Loucy (cell line): ENCODE measurements around the gene AJAP1.

Source experiments
- H2AFZ ChIP-seq: fragments of 200-600 bp; sonication (generic); 2 replicates; pipeline ENCODE4 v1.6.0; 2016; ENCODE audit warnings: antibody characterized with exemption, mild to moderate bottlenecking, low read length, moderate library complexity
- H3F3A ChIP-seq: fragments of 200-600 bp; 2 replicates; pipeline ENCODE4 v1.6.0; 2016; ENCODE audit warnings: antibody characterized with exemption, low read depth, mild to moderate bottlenecking
- H3K27me3 ChIP-seq: fragments of 200-600 bp; sonication (generic); 2 replicates; pipeline ENCODE4 v1.6.1; 2014; ENCODE audit warnings: low read length, mild to moderate bottlenecking; ENCODE audit not compliant: insufficient read depth, poor library complexity, severe bottlenecking
- H3K36me3 ChIP-seq: fragments of 200-600 bp; sonication (generic); 2 replicates; pipeline ENCODE4 v1.6.1; 2016; ENCODE audit warnings: low read length; ENCODE audit not compliant: insufficient read depth
- H3K4me1 ChIP-seq: fragments of 200-600 bp; sonication (generic); 2 replicates; pipeline ENCODE4 v1.5.1; 2014; ENCODE audit warnings: low read length, mild to moderate bottlenecking; ENCODE audit not compliant: insufficient read depth, poor library complexity, severe bottlenecking
- H3K4me2 ChIP-seq: fragments of 200-600 bp; sonication (generic); 2 replicates; pipeline ENCODE4 v1.6.0; 2014; ENCODE audit warnings: antibody characterized with exemption, low read length, low read depth, mild to moderate bottlenecking; ENCODE audit not compliant: poor library complexity, severe bottlenecking
- H3K4me3 ChIP-seq: fragments of 200-600 bp; sonication (generic); 2 replicates; pipeline ENCODE4 v1.5.1; 2014; ENCODE audit warnings: low read length, mild to moderate bottlenecking, mixed read lengths; ENCODE audit not compliant: poor library complexity, severe bottlenecking
- H3K79me2 ChIP-seq: fragments of 200-600 bp; sonication (generic); 2 replicates; pipeline ENCODE4 v1.6.1; 2014; ENCODE audit warnings: low read length; ENCODE audit not compliant: insufficient read depth
- H3K9ac ChIP-seq: fragments of 200-600 bp; sonication (generic); 2 replicates; pipeline ENCODE4 v1.6.0; 2014; ENCODE audit warnings: mild to moderate bottlenecking, low read depth, low read length, moderate library complexity; ENCODE audit not compliant: poor library complexity, severe bottlenecking
- H3K9me2 ChIP-seq: fragments of 200-600 bp; sonication (generic); replicated peaks from 2 replicates; pipeline ENCODE4 v1.6.1; 2016; ENCODE audit warnings: low read depth, low read length, mixed read lengths
- H3K9me3 ChIP-seq: fragments of 200-600 bp; sonication (generic); 2 replicates; pipeline ENCODE4 v1.6.1; 2014; ENCODE audit warnings: mild to moderate bottlenecking, antibody characterized with exemption, low read length, low read depth; ENCODE audit not compliant: insufficient read depth
- H4K20me1 ChIP-seq: fragments of 200-600 bp; sonication (generic); 2 replicates; pipeline ENCODE4 v1.6.0; 2014; ENCODE audit warnings: antibody characterized with exemption, low read length, mild to moderate bottlenecking; ENCODE audit not compliant: insufficient read depth, poor library complexity, severe bottlenecking
- EZH2phosphoT487 ChIP-seq: fragments of 200-600 bp; IDR thresholded peaks from 2 replicates; pipeline ENCODE4 v1.6.1; 2018; ENCODE audit warnings: antibody characterized with exemption, mild to moderate bottlenecking, moderate library complexity, borderline replicate concordance
- TF ChIP-seq, protein P1 (sequence below): fragments of 200-600 bp; sonication (generic); conservative IDR thresholded peaks from 2 replicates; pipeline ENCODE4 v1.5.1; 2014; ENCODE audit warnings: mild to moderate bottlenecking, antibody characterized with exemption, low read length

The AJAP1 gene

DNA sequence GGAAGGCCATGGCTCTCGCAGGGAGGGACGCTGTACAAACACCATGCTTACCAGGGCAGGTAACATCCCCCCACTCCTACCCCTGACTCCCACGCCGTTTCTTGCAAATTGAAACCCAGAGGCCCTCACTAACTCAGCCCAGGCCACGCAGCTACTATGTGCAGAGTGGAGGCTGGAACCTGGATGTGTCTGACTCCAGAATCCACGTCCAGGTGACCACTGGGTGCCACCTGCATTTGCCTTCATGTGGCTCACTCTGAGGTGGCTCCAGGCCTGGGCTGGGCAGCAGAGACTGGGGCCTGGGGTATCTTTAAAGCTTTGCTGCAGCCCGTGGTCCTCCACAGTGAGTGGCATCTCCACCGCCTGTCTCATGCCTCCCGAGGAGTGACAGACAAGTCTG is 29.6 kb upstream of the AJAP1 start:
- H2AFZ ChIP-seq, result no peak overlapping the region
- H3K4me3 ChIP-seq, result no peak overlapping the region
- no peak overlapping the region for H3K9ac ChIP-seq
- no peaks in the 10 kb centered on the region for H3K4me1 ChIP-seq
- no peaks in the 10 kb centered on the region for H3K79me2 ChIP-seq
- no peak overlapping the region for H3K4me2 ChIP-seq
- H3K27me3 ChIP-seq, result no peaks in the 10 kb centered on the region
- H4K20me1 ChIP-seq, result no peaks in the 10 kb centered on the region
- TF ChIP-seq EZH2phosphoT487, result no peak
- TF ChIP-seq, protein P1, sequence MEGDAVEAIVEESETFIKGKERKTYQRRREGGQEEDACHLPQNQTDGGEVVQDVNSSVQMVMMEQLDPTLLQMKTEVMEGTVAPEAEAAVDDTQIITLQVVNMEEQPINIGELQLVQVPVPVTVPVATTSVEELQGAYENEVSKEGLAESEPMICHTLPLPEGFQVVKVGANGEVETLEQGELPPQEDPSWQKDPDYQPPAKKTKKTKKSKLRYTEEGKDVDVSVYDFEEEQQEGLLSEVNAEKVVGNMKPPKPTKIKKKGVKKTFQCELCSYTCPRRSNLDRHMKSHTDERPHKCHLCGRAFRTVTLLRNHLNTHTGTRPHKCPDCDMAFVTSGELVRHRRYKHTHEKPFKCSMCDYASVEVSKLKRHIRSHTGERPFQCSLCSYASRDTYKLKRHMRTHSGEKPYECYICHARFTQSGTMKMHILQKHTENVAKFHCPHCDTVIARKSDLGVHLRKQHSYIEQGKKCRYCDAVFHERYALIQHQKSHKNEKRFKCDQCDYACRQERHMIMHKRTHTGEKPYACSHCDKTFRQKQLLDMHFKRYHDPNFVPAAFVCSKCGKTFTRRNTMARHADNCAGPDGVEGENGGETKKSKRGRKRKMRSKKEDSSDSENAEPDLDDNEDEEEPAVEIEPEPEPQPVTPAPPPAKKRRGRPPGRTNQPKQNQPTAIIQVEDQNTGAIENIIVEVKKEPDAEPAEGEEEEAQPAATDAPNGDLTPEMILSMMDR, result no peak
- H3F3A ChIP-seq, result no peaks in the 10 kb centered on the region
- no peaks in the 10 kb centered on the region for H3K9me2 ChIP-seq
- no peaks in the 10 kb centered on the region for H3K36me3 ChIP-seq
- H3K9me3 ChIP-seq, result peaks cover 15% of the 10 kb centered on the region; the same call in 1 of the 2 replicates

DNA sequence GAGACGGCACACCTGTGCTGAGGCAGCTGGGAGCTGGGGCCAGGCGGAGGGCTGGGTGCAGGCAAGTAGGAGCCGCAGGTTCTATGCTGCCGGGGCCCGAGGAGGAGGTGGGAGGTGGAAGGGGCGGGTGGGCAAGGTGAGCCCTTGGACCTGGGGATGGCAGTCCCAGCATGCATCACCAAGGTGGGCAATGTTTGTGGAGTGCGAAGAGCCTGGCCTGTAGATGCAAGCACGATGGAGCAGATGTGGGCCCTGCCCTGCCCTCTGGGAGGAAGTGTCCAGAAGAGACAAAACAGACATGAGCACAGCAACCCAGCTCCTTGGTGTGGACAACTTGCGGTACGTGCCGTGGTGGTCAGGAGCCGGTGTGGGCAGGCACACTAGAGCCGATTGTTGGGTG is 28.3 kb upstream of the AJAP1 start:
- TF ChIP-seq EZH2phosphoT487, result no peak
- TF ChIP-seq, protein P1, result no peak

DNA sequence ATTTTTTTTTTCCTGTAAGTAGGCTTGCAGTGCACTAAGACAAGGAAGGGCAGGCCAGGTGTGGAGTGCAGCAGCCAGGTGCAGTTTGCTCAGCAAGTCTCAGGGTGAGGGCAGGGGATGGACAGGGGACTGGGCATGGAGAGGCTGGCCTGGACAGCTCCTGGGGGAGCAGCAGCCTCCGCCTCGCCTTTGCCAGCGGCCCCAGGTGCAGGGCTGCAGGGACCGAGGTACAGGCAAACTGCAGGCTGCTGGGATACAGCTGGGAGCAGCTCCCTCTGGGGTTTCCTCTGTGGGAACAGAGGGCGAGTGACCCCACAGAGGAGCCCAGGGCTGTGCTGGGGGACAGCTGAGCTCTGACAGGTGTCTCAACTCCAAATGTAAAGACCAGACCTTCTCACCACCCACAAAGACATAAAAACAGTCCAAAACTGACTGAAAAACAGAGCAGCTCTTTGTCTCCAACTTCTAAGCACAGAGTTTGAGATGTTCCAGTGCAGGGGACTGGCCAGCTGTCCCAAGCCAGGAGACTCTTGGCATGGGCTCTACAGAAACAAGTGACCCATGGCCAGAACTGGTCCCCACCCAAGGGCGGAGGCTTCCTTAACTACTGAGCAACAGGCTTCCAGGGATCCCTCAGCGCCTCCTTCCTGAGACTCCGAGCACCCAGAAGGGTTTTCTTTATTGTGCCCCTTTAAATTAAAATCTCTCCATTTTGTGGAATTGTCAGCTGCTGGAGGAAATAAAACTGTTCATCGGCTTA is 27.7 kb upstream of the AJAP1 start:
- Histone ChIP-seq H3K27me3 (no peaks in the 10 kb centered on the region), H4K20me1 (no peaks in the 10 kb centered on the region), H3K9me2 (no peaks in the 10 kb centered on the region), H3K4me2 (no peak overlapping the region), H3K4me1 (no peaks in the 10 kb centered on the region), H3K4me3 (no peak overlapping the region), H3F3A (no peaks in the 10 kb centered on the region), H3K9me3 (peaks cover 15% of the 10 kb centered on the region; the same call in 1 of the 2 replicates), H3K9ac (no peak overlapping the region), H3K36me3 (no peaks in the 10 kb centered on the region), H3K79me2 (no peaks in the 10 kb centered on the region), H2AFZ (no peak overlapping the region)
- TF ChIP-seq EZH2phosphoT487, result no peak
- TF ChIP-seq, protein P1, result no peak

More for the DNA sequence above, 28.3 kb upstream of the AJAP1 start:
- H3K4me3 ChIP-seq, result no peak overlapping the region
- H3K9me3 ChIP-seq, result peaks cover 15% of the 10 kb centered on the region; the same call in 1 of the 2 replicates
- no peak overlapping the region for H3K9ac ChIP-seq
- H4K20me1 ChIP-seq, result no peaks in the 10 kb centered on the region
- H3K27me3 ChIP-seq, result no peaks in the 10 kb centered on the region
- H3F3A ChIP-seq, result no peaks in the 10 kb centered on the region
- H3K36me3 ChIP-seq, result no peaks in the 10 kb centered on the region
- H3K79me2 ChIP-seq, result no peaks in the 10 kb centered on the region
- no peak overlapping the region for H2AFZ ChIP-seq
- H3K4me1 ChIP-seq, result no peaks in the 10 kb centered on the region
- H3K9me2 ChIP-seq, result no peaks in the 10 kb centered on the region
- no peak overlapping the region for H3K4me2 ChIP-seq
